Lung (tissue), 12 donors: ENCODE measurements around the gene NFASC. TPM values are rescaled to one million over a fixed set of nuclear protein-coding genes. Genes with fewer than 3 reads are reported as not detected.

ENCODE experiments used
- ATAC-seq: fragments of 200-7000 bp; cut with Tn5 transposase; one replicate; pipeline ENCODE4 v1.9.1; 2020; ENCODE audit warnings: moderate number of reproducible peaks; ENCODE audit not compliant: insufficient read depth, low FRiP score
- DNase-seq, 3 donors: peaks; one replicate each; pipeline ENCODE4 v3.0.0-alpha.2; 2013 to 2017
- H3K27ac ChIP-seq, 2 donors: one replicate each; pipeline ENCODE4 v1.5.1; 2013; ENCODE audit warnings: mild to moderate bottlenecking in 2 of 2, moderate library complexity in 2 of 2, control low read depth in 1 of 2, inconsistent platforms in 1 of 2, low read depth in 1 of 2, low read length in 1 of 2
- H3K27me3 ChIP-seq, 3 donors: one replicate each; pipeline ENCODE4 v1.5.1; 2013; ENCODE audit warnings: low read length in 2 of 3; ENCODE audit not compliant: control insufficient read depth in 3 of 3, insufficient read depth in 3 of 3
- H3K36me3 ChIP-seq, 4 donors: one replicate each; pipeline ENCODE4 v1.5.1; 2013; ENCODE audit warnings: low read length in 4 of 4, mild to moderate bottlenecking in 1 of 4, moderate library complexity in 1 of 4; ENCODE audit not compliant: control insufficient read depth in 4 of 4, insufficient read depth in 4 of 4
- H3K4me1 ChIP-seq, 5 donors: one replicate each; pipeline ENCODE4 v1.5.1; 2013; ENCODE audit warnings: low read length in 5 of 5, mild to moderate bottlenecking in 2 of 5, moderate library complexity in 1 of 5; ENCODE audit not compliant: control insufficient read depth in 5 of 5, insufficient read depth in 5 of 5
- H3K4me3 ChIP-seq: one replicate; pipeline ENCODE4 v1.5.1; 2013; ENCODE audit warnings: mild to moderate bottlenecking, control low read depth, moderate library complexity
- H3K9ac ChIP-seq, 2 donors: one replicate each; pipeline ENCODE4 v1.5.1; 2013; ENCODE audit warnings: low read length in 2 of 2, control low read depth in 1 of 2; ENCODE audit not compliant: insufficient read depth in 1 of 2
- H3K9me3 ChIP-seq, 4 donors: one replicate each; pipeline ENCODE4 v1.5.1; 2013; ENCODE audit warnings: low read length in 3 of 4, mild to moderate bottlenecking in 1 of 4, moderate library complexity in 1 of 4; ENCODE audit not compliant: control insufficient read depth in 4 of 4, insufficient read depth in 3 of 4
- CTCF ChIP-seq: IDR thresholded peaks from 2 replicates; pipeline ENCODE4 v1.5.1; 2012; ENCODE audit warnings: mild to moderate bottlenecking; ENCODE audit errors: control extremely low read depth, extremely low read depth
- WGBS, 2 donors: extraction: QIAGEN DNeasy Blood & Tissue Kit; methylation state at CpG; one replicate each; pipeline ENCODE4 v1.1.7; 2013; 5-methylcytosine and 5-hydroxymethylcytosine counted together
- polyA plus RNA-seq, 2 donors: library from polyadenylated mRNA; stranded (reverse); fragments of 200-250 nt; gene quantifications; one replicate each; pipeline ENCODE4 v1.2.1, GENCODE V29; 2013
- total RNA-seq, 2 donors: library from RNA; depleted of rRNA in 1 of 2; stranded (reverse); fragments of >200 nt in 1 of 2; gene quantifications; one replicate each; pipeline ENCODE4 v1.2.1, GENCODE V29; 2014 to 2021
- donor health status: control.
- donor health status: control.
- donor health status: Bipolar disorder and iron deficiency.
- donor health status: healthy.
- donor health status: DM: yes; HTN: yes; CAD: no.

The NFASC gene
- total and polyA plus RNA-seq, 4 donors: 1.8 to 11.2 (median 3.8) TPM

- no peak overlapping the region for H3K27ac ChIP-seq
- ATAC-seq (no peak), DNase-seq (no peak)
- H3K9me3 ChIP-seq: no peaks in the 10 kb centered on the region
- WGBS, 2 donors: 69 to 72% methylated on average over 8 of the region's 8 CpGs
- H3K4me1 ChIP-seq: peaks cover 0 to 3% (median 0%) of the 10 kb centered on the region in 5 donors
- H3K27me3 ChIP-seq: peaks cover 0 to 7% (median 0%) of the 10 kb centered on the region in 3 donors
- no peak overlapping the region for H3K4me3 ChIP-seq
- no peaks in the 10 kb centered on the region for H3K36me3 ChIP-seq
- TF ChIP-seq CTCF: no peak
- H3K9ac ChIP-seq: no peak overlapping the region
Observed at GRCh38 chr1:204928671-204929486, 58.2 kb downstream of the NFASC start.

GRCh38 chr1:204929487-204930154, 59.0 kb downstream of the NFASC start:
- WGBS, 2 donors: 70 to 82% methylated on average over 6 of the region's 6 CpGs
- no peak for ATAC-seq

GRCh38 chr1:204930155-204930523, 59.5 kb downstream of the NFASC start:
- Histone ChIP-seq H3K9me3 (no peaks in the 10 kb centered on the region), H3K9ac (no peak overlapping the region), H3K4me3 (no peak overlapping the region), H3K36me3 (no peaks in the 10 kb centered on the region), H3K27me3 (peaks cover 0 to 5% (median 1%) of the 10 kb centered on the region in 3 donors), H3K4me1 (no peaks in the 10 kb centered on the region), H3K27ac (no peak overlapping the region)
- DNase-seq (no peak), ATAC-seq (no peak)
- no peak for TF ChIP-seq CTCF
- 78 to 85% methylated on average over 3 of the region's 3 CpGs for WGBS, 2 donors

More at GRCh38 chr1:204929487-204930154, 59.0 kb downstream of the NFASC start:
- peaks cover 0 to 5% (median 0%) of the 10 kb centered on the region in 3 donors for H3K27me3 ChIP-seq
- H3K27ac ChIP-seq: no peak overlapping the region
- no peaks in the 10 kb centered on the region for H3K9me3 ChIP-seq
- no peaks in the 10 kb centered on the region for H3K4me1 ChIP-seq
- no peak overlapping the region for H3K4me3 ChIP-seq
- DNase-seq: no peak
- no peaks in the 10 kb centered on the region for H3K36me3 ChIP-seq
- no peak for TF ChIP-seq CTCF
- no peak overlapping the region for H3K9ac ChIP-seq
